ENCODE data around the gene MCCD1. TPM values are rescaled to one million over a fixed set of nuclear protein-coding genes. Genes with fewer than 3 reads are reported as not detected.

The MCCD1 gene
- total RNA-seq, 2 experiments from 2014 or later, result not detected

DNA sequence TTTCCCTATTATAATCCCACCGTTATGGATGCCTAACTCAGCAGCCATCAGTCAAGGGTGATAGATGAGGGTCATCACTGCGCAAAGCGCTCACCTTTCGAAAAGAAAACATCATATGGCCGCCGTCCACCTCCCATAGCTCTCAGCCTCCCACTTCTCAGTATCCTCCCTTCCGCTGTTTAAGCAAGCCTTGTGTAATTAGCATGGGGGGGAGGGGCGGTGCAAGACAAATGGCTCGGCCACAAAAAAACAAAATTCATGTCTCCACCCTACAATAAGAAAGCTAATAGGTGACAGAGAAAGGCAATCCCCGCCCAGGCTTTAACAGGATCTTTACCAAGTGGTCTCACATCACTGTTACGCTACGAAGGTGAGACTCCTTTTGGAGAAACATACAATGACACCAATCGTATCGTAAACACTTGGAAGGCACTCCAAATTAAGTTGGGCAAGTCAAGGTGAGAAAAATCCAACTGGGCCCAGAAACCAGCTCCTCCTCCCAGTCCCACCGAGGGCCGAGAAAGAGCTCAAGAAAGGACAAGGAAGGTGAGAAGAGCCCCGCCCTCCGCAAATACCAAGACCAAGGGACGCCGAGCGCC, 12.4 kb downstream of the MCCD1 start:
- CTCF ChIA-PET, result interaction anchor here (1.4 to 3.9 kb wide), 6 partner anchors 10 to 58 kb away, joined by 3 to 30 read pairs (median 8); no protein-coding TSS in a partner anchor
- intact Hi-C loops (cut with DNase I, micrococcal nuclease), result loop anchor here (2.0 to 5.0 kb wide), 2 partner anchors 294 to 416 kb away; partner anchors contain the start of genes NELFE (in 1 of the 2) and SKIC2 (in 1 of the 2)
- Histone ChIP-seq H3K27me3 (ENCODE audit: control insufficient read depth in 1 of 2, insufficient read depth in 2 of 2, low read length in 2 of 2) (no peaks in the 10 kb centered on the region), H3K4me1 (ENCODE audit: insufficient read depth, low read length) (peaks cover 48% of the 10 kb centered on the region), H3K4me3 (ENCODE audit: low read length) (peak overlapping the region; percentile 91), H3K9me3 (ENCODE audit: control insufficient read depth in 1 of 2, insufficient read depth in 1 of 2, low read length in 2 of 2) (no peaks in the 10 kb centered on the region), H3K36me3 (ENCODE audit: insufficient read depth, low read length) (peaks cover 44% of the 10 kb centered on the region), H3K27ac (ENCODE audit: low read depth in 1 of 2, low read length in 2 of 2) (peak overlapping the region; percentile 94 to 95)
- TF ChIP-seq, protein P1, sequence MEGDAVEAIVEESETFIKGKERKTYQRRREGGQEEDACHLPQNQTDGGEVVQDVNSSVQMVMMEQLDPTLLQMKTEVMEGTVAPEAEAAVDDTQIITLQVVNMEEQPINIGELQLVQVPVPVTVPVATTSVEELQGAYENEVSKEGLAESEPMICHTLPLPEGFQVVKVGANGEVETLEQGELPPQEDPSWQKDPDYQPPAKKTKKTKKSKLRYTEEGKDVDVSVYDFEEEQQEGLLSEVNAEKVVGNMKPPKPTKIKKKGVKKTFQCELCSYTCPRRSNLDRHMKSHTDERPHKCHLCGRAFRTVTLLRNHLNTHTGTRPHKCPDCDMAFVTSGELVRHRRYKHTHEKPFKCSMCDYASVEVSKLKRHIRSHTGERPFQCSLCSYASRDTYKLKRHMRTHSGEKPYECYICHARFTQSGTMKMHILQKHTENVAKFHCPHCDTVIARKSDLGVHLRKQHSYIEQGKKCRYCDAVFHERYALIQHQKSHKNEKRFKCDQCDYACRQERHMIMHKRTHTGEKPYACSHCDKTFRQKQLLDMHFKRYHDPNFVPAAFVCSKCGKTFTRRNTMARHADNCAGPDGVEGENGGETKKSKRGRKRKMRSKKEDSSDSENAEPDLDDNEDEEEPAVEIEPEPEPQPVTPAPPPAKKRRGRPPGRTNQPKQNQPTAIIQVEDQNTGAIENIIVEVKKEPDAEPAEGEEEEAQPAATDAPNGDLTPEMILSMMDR (IDR thresholded peaks at IDR 0.05), result no peak
- no peaks in the 10 kb centered on the region for H3K27me3 Mint-ChIP-seq
- POLR2A ChIA-PET, result interaction anchor here (0.6 to 4.2 kb wide), 53 partner anchors 9 to 1303 kb away, joined by 3 to 106 read pairs (median 6); partner anchors contain the start of genes ABHD16A, AIF1, ATF6B and BAG6
- H3K27ac Mint-ChIP-seq, result peak overlapping the region; percentile 99
- H3K4me1 Mint-ChIP-seq (ENCODE audit: low read depth), result peaks cover 54% of the 10 kb centered on the region
- H3K4me3 Mint-ChIP-seq, result peak overlapping the region; percentile 96
- DNase-seq (peak; percentile 51 to 87 (median 67)), ATAC-seq (ENCODE audit: poor library complexity) (peak; percentile 56)
- no peaks in the 10 kb centered on the region for H3K9me3 Mint-ChIP-seq
- peaks cover 53% of the 10 kb centered on the region for H3K36me3 Mint-ChIP-seq (ENCODE audit: low read depth)

DNA sequence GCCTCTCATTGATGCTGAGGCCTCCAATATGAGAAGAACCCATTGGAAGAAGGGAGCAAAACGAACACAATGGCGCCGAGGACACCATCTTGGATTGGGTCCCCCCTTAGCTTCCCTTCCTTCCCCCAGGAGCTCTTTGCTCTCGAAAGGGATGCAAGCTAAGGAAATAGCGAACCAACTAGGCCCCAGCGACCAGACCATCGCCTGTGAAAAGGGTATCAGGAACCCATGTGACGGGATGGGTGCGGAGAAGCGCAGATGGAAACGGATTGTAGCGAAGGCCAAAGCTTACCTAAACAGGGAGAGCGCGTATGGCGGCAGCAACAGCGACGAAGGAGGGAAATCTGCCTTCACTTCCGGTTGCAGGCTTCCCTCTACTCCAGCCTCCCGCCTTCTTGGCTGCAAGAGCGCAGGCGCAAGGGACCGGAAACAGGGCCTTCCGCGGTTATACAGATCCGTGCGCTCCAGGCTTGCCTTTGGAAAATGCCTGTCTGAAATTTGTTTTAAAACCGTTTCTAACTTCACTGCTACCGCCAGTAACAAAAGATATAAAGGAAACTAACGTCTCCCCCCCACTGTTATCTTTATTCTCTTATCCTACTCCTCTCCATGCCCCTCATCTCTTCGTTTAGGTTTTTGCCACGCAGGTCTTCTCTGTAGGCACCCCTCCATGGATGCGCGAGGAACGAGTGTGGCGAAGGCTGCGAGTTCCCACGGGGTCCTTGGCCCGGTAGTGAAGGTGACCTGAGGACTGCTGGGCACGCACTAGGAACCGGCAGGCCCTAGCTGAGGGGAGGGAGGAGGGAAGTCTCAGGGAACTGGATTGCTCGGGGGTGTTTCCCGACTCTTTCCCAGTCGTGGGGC, 13.1 kb downstream of the MCCD1 start, which contains the start of gene DDX39B:
TSS of gene DDX39B (minus strand) at position 346 of the 864 bp plus-strand sequence. CDS start 1,471 bp downstream, outside the sequence.
- DNase-seq (peak; percentile 87 to 99 (median 92)), ATAC-seq (ENCODE audit: poor library complexity) (peak; percentile 71)
- peak within 1 kb of the TSS; percentile 91 for H3K4me3 ChIP-seq (ENCODE audit: low read length)
- Mint-ChIP-seq H3K27me3 (no peaks in the 10 kb centered on the region), H3K4me3 (peak within 1 kb of the TSS; percentile 96), H3K27ac (peak within 1 kb of the TSS; percentile 99), H3K9me3 (no peaks in the 10 kb centered on the region), H3K36me3 (ENCODE audit: low read depth) (peaks cover 47% of the 10 kb centered on the region), H3K4me1 (ENCODE audit: low read depth) (peaks cover 56% of the 10 kb centered on the region)
- no peaks in the 10 kb centered on the region for H3K9me3 ChIP-seq (ENCODE audit: control insufficient read depth in 1 of 2, insufficient read depth in 1 of 2, low read length in 2 of 2)
- intact Hi-C loops (cut with DNase I, micrococcal nuclease), result loop anchor here (1.0 to 5.0 kb wide), 5 partner anchors 45 to 415 kb away; partner anchors contain the start of genes NELFE (in 1 of the 2) and SKIC2 (in 1 of the 2)
- TF ChIP-seq, protein P1 (IDR thresholded peaks at IDR 0.05), result no peak
- no peaks in the 10 kb centered on the region for H3K27me3 ChIP-seq (ENCODE audit: control insufficient read depth in 1 of 2, insufficient read depth in 2 of 2, low read length in 2 of 2)
- peak within 1 kb of the TSS; percentile 94 to 95 for H3K27ac ChIP-seq (ENCODE audit: low read depth in 1 of 2, low read length in 2 of 2)
- peaks cover 53% of the 10 kb centered on the region for H3K4me1 ChIP-seq (ENCODE audit: insufficient read depth, low read length)
- H3K36me3 ChIP-seq (ENCODE audit: insufficient read depth, low read length), result peaks cover 37% of the 10 kb centered on the region
- CTCF ChIA-PET, result interaction anchor here (1.3 to 3.9 kb wide), 8 partner anchors 9 to 57 kb away, joined by 3 to 30 read pairs (median 8); no protein-coding TSS in a partner anchor
- POLR2A ChIA-PET, result interaction anchor here (0.7 to 4.2 kb wide), 52 partner anchors 9 to 1303 kb away, joined by 3 to 106 read pairs (median 6); partner anchors contain the start of genes ABHD16A, AIF1, ATF6B and BAG6

DNA sequence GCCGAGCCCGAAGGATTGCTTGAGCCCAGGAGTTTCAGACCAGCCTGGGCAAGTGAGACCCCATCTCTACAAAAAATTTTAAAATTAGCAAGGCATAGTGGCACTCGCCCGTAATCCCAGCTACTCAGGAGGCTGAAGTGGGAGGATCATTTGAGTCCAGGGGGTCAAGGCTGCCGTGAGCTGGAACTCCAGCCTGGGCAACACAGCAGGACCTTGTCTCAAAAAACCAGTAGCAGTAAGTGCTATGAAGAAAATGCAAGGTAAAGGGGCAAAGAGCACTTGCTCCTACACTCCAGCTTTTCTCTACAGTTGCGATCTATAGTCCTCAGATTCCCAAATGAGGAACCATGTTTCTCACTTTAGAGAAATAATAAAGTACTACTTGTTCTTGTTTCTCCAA, 14.9 kb downstream of the MCCD1 start:
- peaks cover 19% of the 10 kb centered on the region for H3K36me3 ChIP-seq (ENCODE audit: insufficient read depth, low read length)
- ChIA-PET POLR2A (interaction anchor here (0.9 to 4.2 kb wide), 2 partner anchors 34 to 39 kb away, joined by 3 to 106 read pairs; partner anchors contain the start of genes LST1 and LTB), CTCF (interaction anchor here (11.8 kb wide), 1 partner anchor 53 kb away, joined by 284 read pairs; the partner anchor contains the start of gene NCR3)
- DNase-seq (no peak), ATAC-seq (ENCODE audit: poor library complexity) (no peak)
- H3K27ac ChIP-seq (ENCODE audit: low read depth in 1 of 2, low read length in 2 of 2), result no peak overlapping the region
- H3K4me1 ChIP-seq (ENCODE audit: insufficient read depth, low read length), result peaks cover 59% of the 10 kb centered on the region
- TF ChIP-seq, protein P1 (IDR thresholded peaks at IDR 0.05), result no peak
- intact Hi-C loops (cut with DNase I, micrococcal nuclease), result loop anchor here in 1 of 2 experiments (5.0 kb wide), 1 partner anchor 414 kb away; the partner anchor contains the start of genes NELFE and SKIC2
- Mint-ChIP-seq H3K4me1 (ENCODE audit: low read depth) (peaks cover 62% of the 10 kb centered on the region), H3K4me3 (no peak overlapping the region), H3K27me3 (no peaks in the 10 kb centered on the region), H3K9me3 (no peaks in the 10 kb centered on the region), H3K36me3 (ENCODE audit: low read depth) (peaks cover 35% of the 10 kb centered on the region), H3K27ac (no peak overlapping the region)
- H3K4me3 ChIP-seq (ENCODE audit: low read length), result no peak overlapping the region
- no peaks in the 10 kb centered on the region for H3K27me3 ChIP-seq (ENCODE audit: control insufficient read depth in 1 of 2, insufficient read depth in 2 of 2, low read length in 2 of 2)
- no peaks in the 10 kb centered on the region for H3K9me3 ChIP-seq (ENCODE audit: control insufficient read depth in 1 of 2, insufficient read depth in 1 of 2, low read length in 2 of 2)

Measured in CD4-positive, alpha-beta T cell (primary cell).